Sigmoid colon (tissue), 7 donors: ENCODE measurements around the gene NUP62. TPM values are rescaled to one million over a fixed set of nuclear protein-coding genes. Genes with fewer than 3 reads are reported as not detected.

Source experiments
- DNase-seq: peaks from one replicate; pipeline ENCODE4 v3.0.0-alpha.2; 2019
- H3K27ac ChIP-seq, 4 donors: fragments of 200-600 bp; sonication (generic); one replicate each; pipeline ENCODE4 v1.5.1; 2016 to 2019; ENCODE audit warnings: mild to moderate bottlenecking in 1 of 4
- H3K27me3 ChIP-seq, 3 donors: fragments of 200-600 bp; sonication (generic); one replicate each; pipeline ENCODE4 v1.5.1; 2019; ENCODE audit warnings: mild to moderate bottlenecking in 1 of 3
- H3K36me3 ChIP-seq, 4 donors: fragments of 200-600 bp; sonication (generic); one replicate each; pipeline ENCODE4 v1.5.1; 2016 to 2019
- H3K4me1 ChIP-seq, 4 donors: fragments of 200-600 bp; sonication (generic); one replicate each; pipeline ENCODE4 v1.5.1; 2017 to 2019
- H3K4me3 ChIP-seq, 4 donors: fragments of 200-600 bp; sonication (generic); one replicate each; pipeline ENCODE4 v1.5.1; 2017 to 2019; ENCODE audit warnings: mild to moderate bottlenecking in 2 of 4, moderate library complexity in 1 of 4
- H3K9me3 ChIP-seq, 4 donors: fragments of 200-600 bp in 3 of 4; sonication (generic) in 3 of 4; one replicate each; pipeline versions ENCODE4 v1.5.1 to v1.6.1; 2013 to 2019
- CTCF ChIP-seq, 4 experiments: fragments of 450-650 bp in 3 of 4; fragments of 200-600 bp in 1 of 4; IDR thresholded peaks; one replicate each; pipeline ENCODE4 v1.5.1; 2016 to 2019; ENCODE audit warnings: antibody characterized with exemption in 4 of 4, mild to moderate bottlenecking in 3 of 4, moderate library complexity in 2 of 4
- EP300 ChIP-seq, 4 donors: sonication (generic); formaldehyde crosslinking; IDR thresholded peaks; one replicate each; pipeline ENCODE4 v1.6.1; 2017; ENCODE audit warnings: antibody characterized with exemption in 4 of 4
- POLR2A ChIP-seq, 2 donors: fragments of 450-650 bp; IDR thresholded peaks; one replicate each; pipeline ENCODE4 v1.6.1; 2016; ENCODE audit warnings: antibody characterized with exemption in 2 of 2, mild to moderate bottlenecking in 2 of 2, moderate library complexity in 2 of 2
- POLR2AphosphoS5 ChIP-seq, 4 donors: sonication (generic); formaldehyde crosslinking; IDR thresholded peaks; one replicate each; pipeline ENCODE4 v1.6.1; 2017; ENCODE audit warnings: antibody characterized with exemption in 4 of 4
- WGBS, 2 donors: extraction: QIAGEN DNeasy Blood & Tissue Kit; methylation state at CpG; one replicate each; pipeline ENCODE4 v1.1.7; 2013; 5-methylcytosine and 5-hydroxymethylcytosine counted together
- intact Hi-C: fragments of 100-400 bp; cut with DNase I; formaldehyde crosslinking; loops from one replicate; pipeline ENCODE4 v1.15.1; 2023
- polyA plus RNA-seq, 3 donors: library from polyadenylated mRNA; stranded (reverse); fragments of 200-250 nt; gene quantifications; one replicate each; pipeline ENCODE4 v1.2.3, GENCODE V29; 2013
- total RNA-seq, 4 donors: library from RNA; depleted of rRNA; stranded (reverse); fragments of >200 nt; gene quantifications; one replicate each; pipeline ENCODE4 v1.1.0, GENCODE V29; 2016
- donor health status: healthy with polysubstance abuse.
- donor health status: Bipolar disorder and iron deficiency.
- donor health status: healthy.

Gene NUP62
- total and polyA plus RNA-seq, 7 donors: 10.2 to 42.6 (median 25.7) TPM

GRCh38 chr19:49940482-49940791 lies 11.1 kb upstream of the NUP62 start:
- Histone ChIP-seq H3K4me3 (no peak overlapping the region), H3K9me3 (no peaks in the 10 kb centered on the region), H3K27me3 (no peaks in the 10 kb centered on the region), H3K4me1 (peaks cover 0 to 8% (median 7%) of the 10 kb centered on the region in 4 donors), H3K36me3 (no peaks in the 10 kb centered on the region), H3K27ac (no peak overlapping the region)
- DNase-seq: no peak
- 92 to 93% methylated on average over 5 of the region's 5 CpGs for WGBS, 2 donors
- intact Hi-C loops: no loop called here
- no peak for TF ChIP-seq POLR2AphosphoS5 (IDR thresholded peaks at IDR 0.05)
- no peak for TF ChIP-seq CTCF (IDR thresholded peaks at IDR 0.05)
- no peak for TF ChIP-seq POLR2A (IDR thresholded peaks at IDR 0.05)
- no peak for TF ChIP-seq EP300 (IDR thresholded peaks at IDR 0.05)

GRCh38 chr19:49939721-49940481 lies 10.6 kb upstream of the NUP62 start:
- no peaks in the 10 kb centered on the region for H3K9me3 ChIP-seq
- no peaks in the 10 kb centered on the region for H3K27me3 ChIP-seq
- no peaks in the 10 kb centered on the region for H3K36me3 ChIP-seq
- WGBS, 2 donors: 73 to 76% methylated on average over 7 of the region's 7 CpGs
- TF ChIP-seq CTCF (IDR thresholded peaks at IDR 0.05) (no peak), POLR2AphosphoS5 (IDR thresholded peaks at IDR 0.05) (no peak), EP300 (IDR thresholded peaks at IDR 0.05) (no peak), POLR2A (IDR thresholded peaks at IDR 0.05) (no peak)
- intact Hi-C loops: no loop called here
- H3K27ac ChIP-seq: no peak overlapping the region
- H3K4me3 ChIP-seq: no peak overlapping the region
- H3K4me1 ChIP-seq: peaks cover 0 to 8% (median 7%) of the 10 kb centered on the region in 4 donors
- no peak for DNase-seq

- H3K4me1 ChIP-seq: peaks cover 0 to 8% (median 7%) of the 10 kb centered on the region in 4 donors
- no peaks in the 10 kb centered on the region for H3K27me3 ChIP-seq
- no peaks in the 10 kb centered on the region for H3K36me3 ChIP-seq
- H3K9me3 ChIP-seq: no peaks in the 10 kb centered on the region
- H3K27ac ChIP-seq: no peak overlapping the region
- 84 to 86% methylated on average over 4 of the region's 4 CpGs for WGBS, 2 donors
- intact Hi-C loops: no loop called here
- DNase-seq: no peak
- TF ChIP-seq CTCF (IDR thresholded peaks at IDR 0.05): no peak
- no peak for TF ChIP-seq POLR2A (IDR thresholded peaks at IDR 0.05)
- no peak for TF ChIP-seq POLR2AphosphoS5 (IDR thresholded peaks at IDR 0.05)
- TF ChIP-seq EP300 (IDR thresholded peaks at IDR 0.05): no peak
- no peak overlapping the region for H3K4me3 ChIP-seq
These were observed 9.4 kb upstream of the NUP62 start for GRCh38 chr19:49938662-49939061.

- WGBS, 2 donors: 6 to 18% methylated on average over 35 of the region's 35 CpGs
- Histone ChIP-seq H3K27me3 (no peaks in the 10 kb centered on the region), H3K27ac (no peak overlapping the region), H3K4me3 (peak overlapping the region in 2 of 4 donors; percentile 33 to 34), H3K9me3 (no peaks in the 10 kb centered on the region), H3K4me1 (peaks cover 0 to 8% (median 7%) of the 10 kb centered on the region in 4 donors), H3K36me3 (no peaks in the 10 kb centered on the region)
- TF ChIP-seq POLR2AphosphoS5 (IDR thresholded peaks at IDR 0.05) (no peak), CTCF (IDR thresholded peaks at IDR 0.05) (peak; percentile 71 to 94 (median 91))
- DNase-seq: peak; percentile 86
- intact Hi-C loops: loop anchor here (1.0 kb wide), 1 partner anchor 45 kb away; no protein-coding TSS in a partner anchor
These were observed 8.6 kb upstream of the NUP62 start for GRCh38 chr19:49937750-49938381.
